Measurements from ENCODE around the gene RLF.

- TF ChIP-seq POLR2A (IDR thresholded peaks at IDR 0.05) (no peak), CTCF (IDR thresholded peaks at IDR 0.05) (no peak), EP300 (IDR thresholded peaks at IDR 0.05) (no peak), POLR2AphosphoS5 (IDR thresholded peaks at IDR 0.05) (no peak)
These were observed 41.1 kb upstream of the RLF start for GRCh38 chr1:40120128-40120527.
